H54 (cell line): ENCODE measurements around the gene LCE1F.

ENCODE experiments used
- DNase-seq: peaks from one replicate; pipeline ENCODE4 v3.0.0; 2011; ENCODE audit warnings: low spot score, mixed read lengths; ENCODE audit not compliant: insufficient read length
- FAIRE-seq: peaks from 3 replicates; lab custom pipeline; 2011; peaks lifted over from hg19 to GRCh38; lab: Jason Lieb, UNC
- POLR2A ChIP-seq: IDR thresholded peaks from 2 replicates; pipeline ENCODE4 v1.6.1; 2011; ENCODE audit warnings: low read depth, mild to moderate bottlenecking, low read length

Gene LCE1F, protein sequence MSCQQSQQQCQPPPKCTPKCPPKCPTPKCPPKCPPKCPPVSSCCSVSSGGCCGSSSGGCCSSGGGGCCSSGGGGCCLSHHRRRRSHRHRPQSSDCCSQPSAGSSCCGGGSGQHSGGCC

DNA sequence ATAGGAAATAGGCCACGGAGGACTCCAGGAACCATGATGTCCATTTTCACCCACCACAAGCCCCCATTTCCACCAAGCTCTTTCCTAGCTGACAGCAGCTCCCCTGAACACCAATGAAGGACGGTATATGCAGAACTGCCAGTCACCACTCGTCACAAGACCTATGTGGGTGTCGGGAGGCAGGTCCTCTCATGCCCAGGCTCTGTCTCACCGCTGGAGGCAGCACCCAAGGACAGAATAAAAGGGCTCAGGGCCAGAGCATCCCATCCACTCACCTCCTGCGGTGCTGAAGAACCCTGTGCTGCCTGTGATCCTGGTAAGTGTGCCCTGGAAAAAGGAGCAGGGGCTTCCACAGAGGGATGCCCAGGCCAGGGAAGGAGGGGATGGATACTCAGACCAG lies at the start of gene LCE1F:
Gene LCE1F (plus strand): TSS at position 266 of the 400 bp plus-strand sequence. CDS start 1,232 bp downstream, outside the sequence.
- DNase-seq (no peak), FAIRE-seq (no peak)
- no peak for TF ChIP-seq POLR2A

DNA sequence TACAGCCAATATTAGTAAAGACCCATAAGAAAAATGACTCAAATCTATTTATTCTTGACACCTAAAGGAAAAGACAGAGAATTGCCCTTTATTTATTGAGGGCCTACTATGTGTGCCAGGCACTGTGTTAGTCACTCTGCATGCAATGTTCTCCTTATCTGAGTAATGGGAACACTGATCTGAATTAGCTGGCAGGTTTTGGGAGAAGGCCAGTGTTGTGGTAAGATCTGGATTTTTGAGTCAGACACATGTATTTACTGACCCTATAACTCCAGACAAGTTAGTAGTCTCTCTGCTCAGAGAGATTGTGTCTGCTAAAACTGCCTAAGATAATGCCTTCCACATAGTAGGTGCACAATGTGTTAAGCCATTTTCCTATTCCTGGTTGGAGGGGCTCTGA lies 49.7 kb upstream of the LCE1F start:
- no peak for TF ChIP-seq POLR2A
- FAIRE-seq = no peak
- no peak for DNase-seq

DNA sequence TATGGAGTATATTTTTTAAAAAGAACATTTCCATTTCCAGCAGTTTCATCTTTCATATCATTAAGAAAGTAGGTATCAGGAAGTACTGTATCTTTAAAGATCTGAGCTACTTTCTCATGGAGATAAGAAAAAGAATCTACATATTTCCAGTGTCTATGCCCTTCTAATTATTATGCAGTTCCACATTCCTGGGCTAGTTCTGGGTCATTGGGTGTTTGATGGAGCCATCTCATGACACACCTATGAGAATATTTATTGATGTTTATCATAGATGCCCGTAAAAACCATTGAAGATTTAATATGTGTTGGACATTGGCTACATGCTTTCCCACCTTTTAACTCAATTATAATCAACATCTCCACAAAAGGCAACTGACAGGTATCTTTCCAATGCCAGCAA lies 46.0 kb upstream of the LCE1F start:
- TF ChIP-seq POLR2A = no peak
- no peak for FAIRE-seq
- no peak for DNase-seq

DNA sequence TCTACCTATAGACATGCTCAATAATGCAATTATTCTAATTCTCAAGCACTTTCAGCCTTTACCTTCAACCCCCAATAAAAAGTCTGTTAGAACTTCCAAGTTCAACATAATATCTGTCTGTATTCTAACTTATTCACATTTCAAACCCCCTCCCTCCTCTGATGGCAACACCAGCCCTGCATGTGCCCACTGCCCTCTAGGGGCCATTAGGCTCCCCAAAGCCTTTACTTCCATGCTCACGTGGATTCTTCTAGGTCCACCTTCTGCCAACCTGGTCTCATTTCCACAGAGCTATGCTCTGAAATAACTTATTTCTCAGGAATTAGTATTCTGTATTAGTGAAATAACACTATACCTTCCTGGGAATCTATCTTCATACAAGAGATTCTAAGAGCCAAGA lies 39.3 kb upstream of the LCE1F start:
- no peak for TF ChIP-seq POLR2A
- no peak for FAIRE-seq
- DNase-seq = no peak

DNA sequence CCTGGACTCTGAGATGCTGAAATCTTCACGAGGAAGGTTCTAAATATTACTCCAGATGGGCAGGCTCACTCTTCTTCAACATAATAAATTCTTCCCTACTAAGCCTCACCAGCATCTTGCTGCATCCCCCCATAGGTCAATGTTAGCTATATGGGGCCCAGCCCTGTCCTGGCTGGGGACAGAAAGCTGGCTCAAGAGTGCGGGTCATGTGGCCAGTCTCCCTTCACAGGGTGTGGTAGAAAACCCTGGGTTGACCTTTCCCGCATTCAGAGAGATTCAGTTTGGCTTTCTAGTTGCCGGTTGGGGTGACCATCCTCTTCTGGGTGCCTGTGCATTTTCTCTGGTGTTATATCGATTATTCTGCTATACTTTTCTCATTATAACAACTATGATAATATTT lies 36.9 kb upstream of the LCE1F start:
- TF ChIP-seq POLR2A = no peak
- no peak for DNase-seq
- FAIRE-seq = no peak

DNA sequence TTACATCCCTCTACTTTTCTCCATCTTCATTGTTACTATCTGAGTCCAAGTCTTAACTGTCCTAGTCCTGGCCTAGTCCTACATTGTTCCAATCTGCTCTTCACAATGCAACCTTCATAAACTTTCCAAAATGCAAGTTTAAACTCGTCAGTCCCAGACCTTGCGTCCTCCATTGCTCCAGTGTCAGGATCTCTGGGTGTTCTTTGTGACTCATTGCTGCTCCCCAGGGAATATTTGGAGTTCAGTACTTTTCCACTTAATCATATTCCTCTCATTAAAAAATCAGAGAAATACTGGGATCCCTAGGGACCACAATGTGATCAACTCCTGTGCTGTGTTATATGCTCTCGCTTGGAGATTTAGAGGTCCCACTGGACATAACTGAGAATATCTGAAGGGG lies 35.1 kb upstream of the LCE1F start:
- DNase-seq (no peak), FAIRE-seq (no peak)
- no peak for TF ChIP-seq POLR2A

DNA sequence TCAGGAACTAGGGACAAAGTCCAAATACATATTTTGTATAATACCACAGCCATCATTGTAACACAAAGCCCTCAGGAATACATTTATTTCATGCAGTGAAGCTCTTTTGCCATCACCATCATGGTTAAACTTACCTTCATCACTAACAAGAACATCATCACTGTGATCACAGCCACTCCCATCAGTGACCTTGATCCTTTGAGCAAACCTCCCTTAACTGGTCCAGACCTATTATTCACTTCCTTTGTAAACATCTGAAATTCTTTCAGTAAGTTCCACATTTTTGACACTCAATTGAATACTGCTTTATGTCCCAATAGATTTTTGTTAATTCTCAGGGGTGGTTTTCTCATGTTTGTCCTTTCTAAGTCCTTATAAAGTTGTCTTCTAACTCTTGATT lies 33.3 kb upstream of the LCE1F start:
- no peak for FAIRE-seq
- TF ChIP-seq POLR2A = no peak
- DNase-seq = no peak

DNA sequence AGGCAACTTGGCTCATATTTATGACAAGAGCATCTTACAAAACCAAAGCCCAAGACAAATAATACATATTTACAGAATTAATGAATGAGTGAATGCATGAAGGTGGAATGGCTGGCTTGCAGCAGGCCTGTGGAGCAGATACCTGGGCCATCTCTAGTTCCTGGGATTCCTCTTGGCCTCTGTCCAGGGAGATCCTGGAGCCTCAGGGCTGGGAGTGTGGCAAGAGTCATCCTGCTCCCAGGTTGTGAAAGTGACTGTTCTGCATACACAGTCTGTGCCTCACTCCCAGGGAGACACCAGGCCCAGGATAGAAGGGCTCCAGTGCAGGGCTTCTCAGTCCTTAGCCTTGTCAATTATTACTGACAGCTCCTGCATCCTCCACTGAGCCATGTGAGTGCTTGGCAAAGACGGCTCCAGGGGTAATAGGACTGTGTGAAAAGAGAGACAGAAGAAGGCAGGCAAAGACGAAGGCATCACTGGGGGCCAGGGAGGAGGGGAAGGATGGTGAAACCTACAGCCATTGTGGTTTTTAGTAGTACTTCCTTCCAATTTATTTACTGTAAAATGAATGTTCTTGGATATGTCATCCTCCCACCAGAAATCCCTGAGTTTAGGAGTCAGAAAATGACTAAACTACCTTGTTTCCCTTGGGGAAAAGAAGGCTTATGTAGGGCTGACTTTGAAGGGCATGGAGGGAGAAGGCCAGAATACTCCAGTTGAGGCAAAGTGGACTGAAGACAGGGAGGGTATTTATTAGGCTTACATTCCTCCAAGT lies 31.4 kb upstream of the LCE1F start:
- DNase-seq = no peak
- no peak for TF ChIP-seq POLR2A
- no peak for FAIRE-seq

DNA sequence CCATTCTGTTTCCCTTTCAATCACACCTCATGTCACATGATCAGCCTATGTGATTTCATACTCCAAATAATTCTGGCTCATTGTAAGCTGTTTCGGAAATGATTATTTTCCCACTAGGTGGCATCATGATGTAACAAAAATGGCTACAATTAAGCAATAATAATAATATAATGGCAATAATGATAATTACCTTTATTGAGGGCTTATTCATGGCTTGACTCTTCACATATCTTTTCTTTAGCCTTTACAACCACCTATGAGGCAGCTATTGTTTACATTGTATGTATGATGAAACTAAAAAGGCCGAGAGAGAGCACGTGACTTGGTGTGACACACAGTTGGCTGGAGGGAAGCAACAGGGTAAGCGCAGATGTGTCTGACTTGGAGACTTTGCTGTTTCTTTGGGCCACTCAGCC lies 29.6 kb upstream of the LCE1F start:
- peak; percentile 7 for DNase-seq
- no peak for FAIRE-seq
- no peak for TF ChIP-seq POLR2A

DNA sequence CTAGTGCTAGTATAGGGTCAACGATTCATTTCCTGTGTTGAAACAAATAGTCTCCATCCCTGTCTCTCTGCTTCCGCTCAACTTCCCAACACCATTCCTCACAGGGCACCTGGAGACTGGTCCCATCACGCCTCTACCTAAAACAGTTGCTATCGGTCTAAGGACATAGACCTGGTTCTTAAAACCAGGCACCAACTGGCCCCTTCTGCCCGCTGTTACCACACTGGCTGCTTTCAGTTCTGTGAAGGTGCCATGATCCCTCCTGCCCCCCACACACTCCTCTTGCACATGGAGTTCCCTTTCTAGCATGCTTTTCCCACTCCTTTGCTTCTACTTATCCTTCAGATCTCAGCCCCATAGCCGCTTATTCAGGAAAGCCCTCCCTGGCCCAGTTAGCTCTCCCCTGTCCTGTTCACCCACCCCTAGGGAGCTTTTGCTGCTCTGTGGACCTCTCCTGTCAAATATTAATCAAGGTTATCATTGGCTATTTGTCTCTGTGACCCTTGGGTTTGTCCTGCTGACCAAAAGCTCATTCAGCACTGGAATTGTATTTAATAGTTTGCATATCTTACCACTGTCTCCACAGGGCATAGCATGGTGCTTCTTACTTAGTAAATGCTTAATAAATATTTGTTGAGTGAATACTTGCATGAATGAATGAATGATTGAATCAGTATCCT lies 29.0 kb upstream of the LCE1F start:
- TF ChIP-seq POLR2A = no peak
- DNase-seq (no peak), FAIRE-seq (no peak)

DNA sequence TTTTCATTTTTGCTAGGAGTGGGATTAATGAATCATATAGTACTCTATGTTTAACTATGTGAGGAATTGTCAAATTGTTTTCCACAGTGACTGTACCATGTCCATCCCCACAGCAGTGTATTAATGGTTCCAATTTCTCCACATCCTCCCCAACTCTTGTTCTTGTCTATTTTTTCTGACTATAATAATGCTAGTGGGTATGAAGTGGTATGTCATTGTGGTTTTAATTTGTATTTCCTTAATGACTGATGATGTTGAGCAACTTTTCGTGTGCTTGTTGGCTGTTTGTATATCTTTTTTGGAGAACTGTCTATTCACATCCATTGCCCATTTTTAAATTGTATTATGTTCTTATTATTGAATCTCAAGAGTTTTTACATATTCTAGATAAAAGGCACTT lies 27.1 kb upstream of the LCE1F start:
- no peak for TF ChIP-seq POLR2A
- FAIRE-seq (no peak), DNase-seq (no peak)

DNA sequence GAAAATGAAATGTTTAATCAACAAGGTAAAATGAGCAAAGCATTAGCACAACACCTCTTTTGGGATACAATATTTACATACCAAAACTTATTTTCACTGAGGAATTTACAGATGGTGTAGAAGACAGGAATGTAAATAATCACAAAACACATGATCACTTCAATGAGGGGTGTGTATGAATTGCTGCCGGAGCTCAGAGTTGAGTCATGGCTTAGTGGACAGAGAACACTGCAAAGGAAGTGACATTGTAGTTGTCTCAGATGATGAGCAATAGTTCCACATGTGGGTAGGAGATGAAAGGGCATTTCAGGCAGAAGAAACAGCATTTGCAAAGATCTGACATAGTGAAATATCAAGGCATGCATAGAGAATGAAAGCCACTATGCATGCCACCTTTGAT lies 22.7 kb upstream of the LCE1F start:
- FAIRE-seq (peak; percentile 71), DNase-seq (peak; percentile 12)
- TF ChIP-seq POLR2A = no peak

DNA sequence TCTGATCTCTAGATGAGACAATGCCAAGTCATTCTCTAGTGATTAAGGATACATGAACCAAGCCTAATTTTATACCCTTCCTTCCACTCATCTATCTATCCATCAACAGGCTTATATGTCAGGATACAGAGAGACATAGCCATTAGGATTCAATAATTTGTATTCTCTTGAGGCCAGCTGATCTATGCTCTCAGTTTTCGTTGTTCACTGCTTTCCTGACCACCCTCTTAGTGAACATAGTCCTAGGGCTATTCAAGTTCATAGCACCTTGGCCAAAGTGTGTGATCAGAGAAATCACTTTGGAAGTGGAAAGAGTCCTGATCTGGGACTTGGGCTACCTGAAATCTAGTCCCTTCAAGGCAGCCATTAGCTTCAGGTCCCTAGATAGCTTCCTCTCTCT lies 21.4 kb upstream of the LCE1F start:
- FAIRE-seq (no peak), DNase-seq (no peak)
- no peak for TF ChIP-seq POLR2A

DNA sequence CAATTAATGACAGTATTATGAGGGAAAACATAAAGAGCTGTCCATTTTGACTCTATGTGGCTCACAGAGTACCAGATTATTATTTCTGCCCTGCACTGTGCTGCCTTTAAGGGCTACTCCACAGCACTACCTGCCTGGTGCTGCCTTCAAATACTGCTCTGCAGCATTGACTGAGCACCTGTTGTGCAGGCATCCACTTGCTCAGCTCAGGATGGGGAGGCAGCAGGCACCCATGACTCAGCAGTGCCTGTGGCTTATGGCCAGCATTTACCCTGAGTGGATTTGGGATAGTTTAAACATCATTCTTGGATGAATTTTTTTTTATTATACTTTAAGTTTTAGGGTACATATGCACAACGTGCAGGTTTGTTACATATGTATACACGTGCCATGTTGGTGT lies 18.1 kb upstream of the LCE1F start:
- DNase-seq (no peak), FAIRE-seq (no peak)

DNA sequence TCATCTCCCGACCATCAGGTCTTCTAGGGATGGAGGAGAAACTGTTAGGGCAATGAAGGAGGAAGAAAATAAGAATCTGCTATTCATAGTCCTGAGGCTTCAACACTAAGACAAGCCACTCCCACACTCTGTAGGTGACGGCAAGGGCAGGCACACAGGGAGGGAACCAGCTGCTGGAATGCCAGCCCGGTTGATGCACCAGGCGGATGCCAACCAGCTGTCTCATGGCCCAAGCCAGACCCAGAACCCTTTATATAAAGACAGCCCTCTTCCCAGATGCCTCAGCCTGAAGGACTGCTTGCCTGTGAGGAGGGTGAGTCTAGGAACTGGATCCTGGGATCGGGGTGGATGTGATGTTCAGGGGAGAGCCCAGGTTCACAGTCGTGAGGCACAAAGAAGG lies 17.2 kb upstream of the LCE1F start, which contains the start of gene KPRP:
Gene KPRP (plus strand): TSS at position 279 of the 400 bp plus-strand sequence. CDS start 1,564 bp downstream, outside the sequence.
- no peak for TF ChIP-seq POLR2A
- FAIRE-seq (no peak), DNase-seq (no peak)

More for the DNA sequence above, 18.1 kb upstream of the LCE1F start:
- TF ChIP-seq POLR2A = no peak
